GM10266 (cell line): ENCODE results near the gene CLNK.

ENCODE experiments used
- DNase-seq: peaks from one replicate; pipeline ENCODE4 v3.0.0; 2012; ENCODE audit errors: extremely low spot score
- TF ChIP-seq, protein P1 (sequence below): IDR thresholded peaks from 2 replicates; pipeline ENCODE4 v1.5.1; 2012; ENCODE audit warnings: mild to moderate bottlenecking, low read depth; ENCODE audit not compliant: control insufficient read depth, insufficient read depth; ENCODE audit errors: missing control alignments

CLNK gene

GRCh38 chr4:10527438-10527837, 157.1 kb downstream of the CLNK start:
- TF ChIP-seq, protein P1, sequence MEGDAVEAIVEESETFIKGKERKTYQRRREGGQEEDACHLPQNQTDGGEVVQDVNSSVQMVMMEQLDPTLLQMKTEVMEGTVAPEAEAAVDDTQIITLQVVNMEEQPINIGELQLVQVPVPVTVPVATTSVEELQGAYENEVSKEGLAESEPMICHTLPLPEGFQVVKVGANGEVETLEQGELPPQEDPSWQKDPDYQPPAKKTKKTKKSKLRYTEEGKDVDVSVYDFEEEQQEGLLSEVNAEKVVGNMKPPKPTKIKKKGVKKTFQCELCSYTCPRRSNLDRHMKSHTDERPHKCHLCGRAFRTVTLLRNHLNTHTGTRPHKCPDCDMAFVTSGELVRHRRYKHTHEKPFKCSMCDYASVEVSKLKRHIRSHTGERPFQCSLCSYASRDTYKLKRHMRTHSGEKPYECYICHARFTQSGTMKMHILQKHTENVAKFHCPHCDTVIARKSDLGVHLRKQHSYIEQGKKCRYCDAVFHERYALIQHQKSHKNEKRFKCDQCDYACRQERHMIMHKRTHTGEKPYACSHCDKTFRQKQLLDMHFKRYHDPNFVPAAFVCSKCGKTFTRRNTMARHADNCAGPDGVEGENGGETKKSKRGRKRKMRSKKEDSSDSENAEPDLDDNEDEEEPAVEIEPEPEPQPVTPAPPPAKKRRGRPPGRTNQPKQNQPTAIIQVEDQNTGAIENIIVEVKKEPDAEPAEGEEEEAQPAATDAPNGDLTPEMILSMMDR: no peak
- DNase-seq: no peak

DNA sequence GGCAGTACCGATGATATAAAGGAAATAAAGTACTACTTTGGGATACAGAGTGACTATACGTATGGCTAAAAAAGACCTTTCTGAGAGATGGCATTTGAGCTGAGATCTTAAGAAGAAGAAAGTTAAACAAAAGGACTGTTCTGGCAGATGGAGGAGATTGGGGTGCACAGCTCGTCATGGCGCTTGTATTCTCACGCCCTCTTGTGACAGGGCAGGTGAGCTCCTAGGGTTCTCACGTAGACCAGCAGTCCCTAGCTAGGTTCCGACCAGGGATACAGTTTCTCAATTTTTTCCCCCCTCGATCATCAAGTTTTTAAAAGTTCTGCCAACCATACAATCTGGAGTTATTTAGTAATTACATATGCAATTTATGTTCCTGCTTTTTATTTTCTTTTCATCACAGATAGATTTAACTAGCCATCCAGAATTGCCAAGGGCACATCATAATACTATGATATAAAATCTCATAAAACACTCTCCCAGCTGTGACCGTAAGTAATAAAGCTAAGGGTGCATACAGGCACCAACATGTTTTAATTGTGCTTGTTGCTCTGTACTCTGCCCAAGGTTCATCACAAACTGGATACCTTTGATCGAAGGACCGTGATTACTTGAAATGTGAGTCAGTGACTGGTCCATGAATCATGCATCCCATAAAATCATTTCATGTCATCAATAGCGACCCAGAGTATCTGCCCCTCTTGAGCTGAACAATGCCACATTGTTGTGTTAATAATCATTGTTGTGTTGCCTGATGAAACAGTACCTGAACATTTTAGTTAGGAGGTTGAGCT, 157.9 kb downstream of the CLNK start:
- no peak for DNase-seq
- TF ChIP-seq, protein P1: no peak

DNA sequence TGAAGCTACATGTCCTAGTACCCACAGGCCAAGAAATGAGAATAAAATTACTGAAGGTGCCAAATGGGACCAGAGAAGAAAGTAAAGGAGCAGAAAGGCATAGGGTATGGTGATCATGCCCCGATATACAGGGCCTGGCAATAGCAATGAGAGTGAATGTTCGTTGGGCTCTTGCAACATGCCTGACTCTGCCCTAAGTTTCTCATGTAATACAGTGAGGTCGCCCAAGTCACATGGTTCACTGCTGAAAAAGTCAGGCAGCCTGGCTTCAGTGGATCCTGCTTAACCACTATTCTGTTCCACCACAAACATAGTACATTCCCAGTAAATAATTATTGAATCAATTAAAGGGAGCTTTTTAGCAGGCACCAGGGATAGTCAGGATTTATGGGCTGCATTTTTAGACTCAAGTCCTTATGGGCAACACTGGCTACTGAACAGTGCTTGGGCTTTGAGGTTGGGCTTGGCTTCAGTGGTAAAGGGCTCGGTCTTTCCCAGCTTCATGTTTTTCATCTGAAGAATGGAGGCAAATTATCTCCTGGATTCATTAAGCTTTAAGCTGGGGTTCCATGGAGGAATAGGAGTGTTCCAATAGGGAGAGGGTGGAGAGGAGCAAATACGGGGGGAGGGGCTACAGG, 160.3 kb downstream of the CLNK start:
- TF ChIP-seq, protein P1: no peak
- no peak for DNase-seq

- DNase-seq: no peak
- TF ChIP-seq, protein P1: no peak
Observed at GRCh38 chr4:10521424-10521823, 163.1 kb downstream of the CLNK start.

- DNase-seq: no peak
- TF ChIP-seq, protein P1: no peak
Observed at GRCh38 chr4:10509733-10510132, 174.8 kb downstream of the CLNK start.

GRCh38 chr4:10506077-10506476, 178.5 kb downstream of the CLNK start:
- TF ChIP-seq, protein P1: no peak
- DNase-seq: no peak

GRCh38 chr4:10504570-10505179, 179.9 kb downstream of the CLNK start:
- TF ChIP-seq, protein P1: no peak
- DNase-seq: no peak
